SW 1271 (cell line): ENCODE results near the gene SUFU.
A peak's percentile ranks its signal among the peaks of the same experiment; 100 is the strongest.

Source experiments
- DNase-seq, 2 experiments: peaks; one replicate each; lab custom pipeline; 2025; lab: John Stamatoyannopoulos, UW

Gene SUFU

DNA sequence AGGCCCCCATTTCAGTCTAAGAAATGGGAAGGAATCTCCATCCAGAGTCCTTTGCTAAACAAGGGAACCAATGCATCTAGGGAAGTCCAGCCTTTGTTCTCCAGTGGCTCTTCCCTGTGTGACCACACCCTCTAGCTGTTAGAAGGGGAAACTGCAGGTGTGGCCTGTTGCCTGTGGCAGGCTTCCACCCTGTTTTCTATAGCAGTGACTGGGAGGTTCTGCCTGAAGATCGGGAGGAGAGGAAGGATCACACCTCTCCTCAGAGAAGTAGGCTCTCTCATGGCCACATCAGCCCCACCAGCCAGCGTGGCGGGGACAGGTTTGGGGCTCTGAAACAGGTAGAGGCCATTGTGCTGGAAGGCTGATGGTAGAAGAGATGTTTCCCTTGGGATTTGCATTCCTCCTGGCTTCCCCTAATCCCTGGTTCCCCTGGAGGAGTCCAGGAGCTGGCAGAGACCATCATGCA lies 92.8 kb downstream of the SUFU start:
- DNase-seq = peak in 1 of 2 experiments; percentile 58

DNA sequence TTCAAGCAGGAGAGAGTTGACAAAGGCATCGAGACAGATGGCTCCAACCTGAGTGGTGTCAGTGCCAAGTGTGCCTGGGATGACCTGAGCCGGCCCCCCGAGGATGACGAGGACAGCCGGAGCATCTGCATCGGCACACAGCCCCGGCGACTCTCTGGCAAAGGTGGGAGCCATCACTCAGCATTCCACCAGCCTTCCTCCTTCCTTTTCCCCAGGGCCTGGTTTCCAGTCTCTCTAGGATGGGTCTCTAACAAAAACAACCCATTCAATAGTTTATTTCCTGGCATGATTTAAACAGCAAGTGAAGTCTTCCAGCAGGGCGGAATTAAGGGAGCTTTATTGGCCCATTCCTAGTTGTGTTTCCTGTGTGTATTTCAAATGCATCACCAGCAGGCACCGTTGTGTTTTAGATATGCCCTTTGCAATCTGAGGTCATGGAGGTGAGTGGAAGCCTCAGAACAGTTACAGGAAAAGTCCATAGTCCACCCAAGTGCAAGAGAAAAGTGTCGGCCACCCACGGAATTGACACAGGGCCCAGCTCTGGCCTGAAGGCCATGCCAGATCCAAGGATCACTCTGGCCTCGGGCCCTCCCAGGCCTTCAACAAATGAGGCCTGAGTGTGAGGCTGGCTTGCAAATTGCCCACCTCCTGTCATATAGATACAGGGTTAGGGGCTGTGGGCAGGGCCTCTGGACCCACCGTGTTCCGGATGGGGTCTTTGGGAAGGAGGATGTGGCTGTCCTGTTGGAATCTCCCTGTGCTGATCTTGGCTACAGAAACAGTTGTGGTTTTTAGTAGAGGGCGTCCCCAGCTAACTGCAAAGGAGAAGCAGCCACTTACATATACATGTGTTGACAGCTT lies 93.6 kb downstream of the SUFU start:
- DNase-seq = no peak

DNA sequence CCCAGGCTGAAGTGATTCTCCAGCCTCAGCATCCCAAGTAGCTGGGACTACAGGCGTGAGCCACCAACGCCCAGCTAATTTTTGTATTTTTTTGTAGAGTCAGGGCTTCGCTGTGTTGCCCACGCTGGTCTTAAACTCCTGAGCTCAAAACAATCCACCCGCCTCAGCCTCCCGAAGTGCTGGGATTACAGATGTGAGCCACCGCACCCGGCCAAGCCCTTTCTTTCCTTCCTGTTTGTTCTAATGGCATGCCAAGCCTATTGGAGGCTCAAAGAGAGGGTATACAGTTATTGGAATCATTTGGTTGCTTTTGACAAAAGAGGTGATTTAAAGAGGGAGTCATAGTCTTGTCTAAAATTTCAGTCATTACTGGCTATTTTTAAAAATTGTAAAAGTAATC lies 94.5 kb downstream of the SUFU start:
- no peak for DNase-seq

DNA sequence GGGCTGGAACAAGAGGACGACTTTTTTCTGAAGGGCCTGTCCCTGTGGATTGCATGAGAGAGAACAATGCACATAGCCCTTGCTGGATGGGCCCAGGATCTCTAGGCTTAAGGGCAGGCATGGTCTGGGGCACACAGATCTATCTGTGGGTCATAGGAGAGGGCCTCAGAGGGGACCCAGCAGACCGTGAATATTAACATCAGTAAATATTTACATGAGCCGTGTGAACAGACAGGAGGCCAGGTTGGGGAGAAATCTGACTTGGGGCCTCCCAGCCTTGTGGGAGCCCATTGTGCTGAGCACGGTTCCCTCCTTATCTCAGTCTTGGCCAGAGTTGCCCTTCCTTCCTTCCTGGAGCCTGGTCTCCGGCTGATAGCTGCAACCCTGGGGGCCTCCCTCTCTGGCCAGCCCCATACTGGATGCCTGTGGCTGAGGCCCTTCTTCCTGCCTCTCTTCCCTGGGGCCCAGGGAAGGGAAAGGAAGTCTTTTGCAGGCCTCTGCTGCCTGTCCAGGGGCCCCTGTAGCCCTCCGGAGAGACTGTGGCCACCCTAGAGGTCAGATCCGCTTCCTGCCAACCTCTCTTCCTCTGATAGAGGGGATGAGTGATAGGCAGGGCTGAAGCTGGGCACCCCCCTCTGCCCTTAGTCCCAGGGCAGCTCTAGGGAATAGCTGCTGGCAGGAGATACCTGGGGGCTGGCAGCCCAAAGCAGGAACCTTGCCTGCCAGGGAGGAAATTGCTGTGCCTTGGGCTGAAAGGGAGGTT lies 96.0 kb downstream of the SUFU start:
- no peak for DNase-seq

DNA sequence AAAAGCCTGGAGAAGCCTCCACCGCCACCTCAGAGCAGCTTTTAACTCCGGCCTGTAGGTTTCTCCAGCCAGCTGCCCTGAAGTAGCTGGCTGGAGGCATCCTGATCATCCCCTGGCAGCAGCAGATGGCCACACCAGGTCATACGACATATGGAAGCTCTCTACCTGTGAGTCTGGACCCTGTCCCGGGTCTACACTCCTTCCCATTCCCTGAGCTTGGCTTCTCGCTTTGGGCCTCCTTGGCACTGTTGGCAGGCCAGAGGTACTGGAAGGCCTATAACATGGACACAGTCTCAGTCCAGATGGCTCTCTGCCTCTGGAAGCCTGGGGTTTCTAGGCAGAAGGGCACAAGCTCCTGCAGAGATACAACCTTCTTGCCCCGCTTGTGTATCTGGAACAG lies 97.0 kb downstream of the SUFU start:
- no peak for DNase-seq

DNA sequence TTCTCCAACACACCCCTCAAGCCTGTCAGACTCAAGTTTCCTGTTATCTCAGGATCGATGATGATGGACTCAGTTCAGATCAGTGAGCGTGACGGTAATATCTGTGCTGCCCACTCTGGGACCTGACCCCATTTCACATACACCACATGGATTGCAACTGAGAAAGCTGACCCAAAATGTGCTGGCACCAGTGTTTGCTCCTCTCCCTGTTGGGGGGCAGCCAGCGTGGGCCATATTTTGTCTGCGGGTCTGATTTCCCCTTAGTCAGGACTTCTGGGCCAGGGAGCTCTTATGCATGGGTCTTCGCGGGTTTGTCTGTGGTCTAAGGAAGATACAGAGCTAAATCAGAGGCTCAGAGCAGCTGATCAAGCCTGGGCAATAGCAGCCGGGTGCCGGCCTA lies 97.9 kb downstream of the SUFU start:
- no peak for DNase-seq

DNA sequence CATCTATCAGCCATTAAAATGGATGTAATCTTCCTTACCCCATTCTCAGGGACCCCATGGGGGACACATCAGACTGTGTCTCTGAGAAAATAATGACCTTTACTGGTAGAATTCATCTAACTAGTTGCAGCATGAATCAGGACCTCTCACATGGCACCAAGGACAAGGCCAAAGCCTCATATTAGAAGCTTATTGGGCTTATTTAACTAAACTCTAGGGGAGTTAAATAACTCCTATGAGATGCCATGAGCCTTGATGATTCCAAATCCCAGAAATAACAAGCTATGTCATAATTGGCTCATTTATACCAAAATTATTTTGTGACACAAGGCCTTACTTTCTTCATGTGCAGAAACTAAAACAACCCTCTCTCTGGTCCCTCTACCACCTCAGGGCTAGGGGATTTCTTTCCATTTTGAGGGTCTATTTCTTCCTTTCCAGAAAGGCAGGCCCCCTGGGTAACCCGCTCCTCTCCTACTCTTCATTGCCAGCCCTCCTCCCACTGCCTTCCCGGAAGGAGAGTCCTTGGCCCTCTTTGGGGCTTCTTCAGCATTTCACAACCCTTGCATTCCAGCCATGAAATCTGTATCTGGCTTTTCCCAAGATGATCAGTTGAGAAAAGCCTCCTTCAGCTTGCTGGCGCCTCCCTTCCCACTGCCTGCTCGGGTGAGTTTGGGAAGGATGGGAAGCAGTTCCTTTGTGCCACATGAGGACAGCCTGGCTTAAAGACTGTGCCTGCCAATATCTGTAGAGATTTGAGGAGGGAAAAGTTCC lies 98.7 kb downstream of the SUFU start:
- no peak for DNase-seq

- DNase-seq = no peak
Measured at GRCh38 chr10:102603946-102604345, 100.2 kb downstream of the SUFU start.

GRCh38 chr10:102604439-102604841 lies 100.7 kb downstream of the SUFU start:
- DNase-seq = peak; percentile 45 to 73

GRCh38 chr10:102605712-102606111 lies 101.9 kb downstream of the SUFU start:
- DNase-seq = no peak

DNA sequence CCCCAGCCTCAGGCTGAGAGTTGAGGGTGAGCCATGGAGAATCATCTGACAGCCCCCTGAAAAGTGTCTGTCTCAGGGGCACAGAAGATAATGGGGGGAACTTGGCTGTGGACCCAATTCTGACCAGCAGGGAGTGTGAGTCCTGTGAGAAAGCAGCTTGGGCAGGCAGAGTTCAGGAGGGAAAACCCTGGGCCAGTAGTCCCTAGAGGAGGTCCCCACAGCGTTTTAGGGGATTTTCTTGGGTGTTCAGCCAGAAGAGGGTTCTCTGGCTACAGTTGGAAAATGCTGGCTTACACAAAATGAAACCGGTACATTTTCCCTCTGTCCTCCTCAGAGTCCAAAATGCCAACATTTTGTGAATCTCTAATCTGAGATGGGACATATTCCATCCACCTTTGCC lies 104.7 kb downstream of the SUFU start:
- no peak for DNase-seq

DNA sequence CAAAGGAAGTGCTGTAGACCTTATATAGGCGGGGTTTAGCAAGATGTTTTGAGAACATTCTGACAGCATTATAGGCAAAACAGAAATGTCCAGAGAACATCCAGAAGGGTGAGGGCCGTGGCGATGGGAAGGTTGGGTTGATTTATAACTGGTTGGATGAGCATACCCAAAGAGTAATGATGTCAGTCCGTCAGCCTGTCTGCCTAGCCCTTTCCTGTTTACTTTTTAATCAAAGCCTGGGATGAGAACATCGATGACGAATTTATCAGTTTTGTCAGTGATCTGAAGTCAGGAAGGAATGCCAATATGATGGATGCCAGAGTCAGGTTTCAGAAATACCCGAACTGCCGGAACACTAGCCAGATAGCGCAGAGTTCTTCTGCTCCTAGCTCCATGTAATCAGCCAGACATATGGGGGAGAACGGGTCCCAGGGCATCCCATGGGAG lies 106.7 kb downstream of the SUFU start:
- DNase-seq = no peak

DNA sequence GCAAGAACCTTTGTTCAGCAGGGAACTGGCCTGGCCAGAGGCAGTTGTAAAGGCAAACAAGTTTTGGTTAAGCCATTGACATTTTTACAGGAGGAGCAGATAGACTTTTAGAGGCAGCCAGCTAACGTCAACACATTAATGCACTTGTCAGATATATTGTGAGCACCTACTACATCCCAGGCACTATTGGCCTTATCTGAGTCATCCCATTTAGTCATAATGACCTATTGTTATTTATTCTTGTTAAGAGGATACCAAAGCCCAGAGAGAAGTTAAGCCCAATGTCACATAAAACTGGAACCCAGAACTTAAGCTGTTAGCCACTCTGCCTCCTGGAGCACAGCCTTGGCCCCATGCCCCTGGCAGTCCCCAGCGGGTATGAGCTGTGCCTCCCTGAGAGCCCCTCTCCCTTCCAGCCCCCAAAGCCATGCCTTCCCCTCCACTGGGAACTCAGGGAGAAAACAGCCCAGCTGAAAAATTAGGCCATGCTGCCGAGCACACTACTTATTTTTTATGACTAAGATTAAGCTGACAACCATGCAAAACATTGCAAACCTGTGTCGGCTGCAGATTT lies 107.8 kb downstream of the SUFU start:
- DNase-seq = no peak

GRCh38 chr10:102612964-102613275 lies 109.1 kb downstream of the SUFU start:
- no peak for DNase-seq

- no peak for DNase-seq
Measured at GRCh38 chr10:102613286-102613685, 109.5 kb downstream of the SUFU start.

DNA sequence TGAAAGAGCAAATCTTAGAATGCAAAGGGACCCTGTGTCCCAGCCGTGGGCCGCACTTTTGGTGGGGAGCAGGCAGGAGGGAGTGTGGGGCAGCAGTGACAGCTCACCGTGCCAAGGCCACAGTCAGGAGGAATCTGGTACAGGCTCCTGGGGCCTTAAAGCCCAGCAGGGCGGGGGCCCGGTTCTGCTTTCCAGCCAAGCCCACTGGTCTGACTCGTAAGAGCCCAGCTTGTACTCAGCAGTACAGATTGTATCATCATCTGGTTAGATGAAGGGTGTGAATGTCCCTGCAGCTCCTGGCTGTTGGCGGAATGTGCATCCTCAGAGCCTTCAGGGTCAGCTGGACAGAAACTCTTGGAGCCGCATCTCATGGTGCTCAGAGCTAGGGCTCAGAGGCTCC lies 110.0 kb downstream of the SUFU start:
- DNase-seq = no peak

GRCh38 chr10:102614888-102615287 lies 111.1 kb downstream of the SUFU start:
- no peak for DNase-seq

DNA sequence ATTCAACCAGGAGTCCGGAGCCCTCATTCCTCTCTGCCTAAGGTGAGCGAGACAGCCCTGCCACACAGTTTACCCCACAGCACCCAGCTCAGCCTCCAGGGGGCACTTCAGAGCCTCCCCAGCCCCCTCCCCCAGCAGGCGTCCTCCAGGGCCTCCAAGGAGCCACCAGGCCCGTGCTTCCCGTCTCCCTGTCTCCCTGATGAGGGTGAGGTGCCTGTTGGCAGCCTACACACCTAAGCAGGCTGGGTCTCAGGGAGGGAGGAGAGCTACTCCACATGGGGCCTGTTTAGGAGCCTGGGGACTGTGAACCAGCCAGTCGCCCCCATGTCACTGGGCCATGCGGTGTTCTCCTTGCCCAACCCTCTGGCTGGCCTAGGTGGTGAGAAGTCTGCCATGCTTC lies 111.6 kb downstream of the SUFU start:
- DNase-seq = no peak

DNA sequence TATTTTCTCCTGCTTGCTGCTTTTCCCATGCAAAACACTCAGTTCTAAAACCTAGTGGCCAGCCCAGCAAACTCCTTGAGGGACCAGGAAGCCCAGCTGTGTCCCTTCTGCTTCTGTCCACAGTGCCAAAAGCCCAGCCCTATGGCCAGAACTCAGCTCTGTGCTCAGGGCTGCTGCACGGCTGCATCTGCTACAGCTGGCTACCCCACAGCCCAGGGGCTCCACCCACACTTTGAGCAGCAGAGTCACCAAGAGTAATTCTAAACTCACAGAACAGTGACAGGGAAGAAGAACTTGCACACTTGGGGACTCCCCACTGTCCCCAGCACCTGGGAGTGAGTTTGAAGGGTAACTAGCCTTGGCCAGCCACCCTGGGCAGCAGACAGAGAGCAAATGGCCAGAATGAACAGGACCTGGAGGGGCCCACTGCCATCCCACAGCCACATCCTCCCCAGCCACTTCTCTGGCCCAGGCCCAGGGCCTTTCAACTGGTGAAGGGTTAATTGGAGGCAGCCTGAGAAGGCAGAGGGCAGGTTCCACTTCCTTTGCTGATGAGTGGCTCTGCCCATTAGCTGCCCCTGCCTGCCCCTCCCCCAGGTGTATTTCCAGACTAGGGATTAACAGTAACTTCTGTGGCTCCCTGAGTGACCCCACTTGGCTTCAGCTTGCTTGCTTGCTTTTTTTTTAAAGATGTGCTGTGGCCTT lies 112.4 kb downstream of the SUFU start:
- DNase-seq = no peak

- no peak for DNase-seq
Measured at GRCh38 chr10:102617041-102617440, 113.3 kb downstream of the SUFU start.

- DNase-seq = no peak
Measured at GRCh38 chr10:102617816-102618215, 114.0 kb downstream of the SUFU start.
